SK-N-SH (cell line): Measurements from ENCODE around the gene GALNT18. TPM values are rescaled to one million over a fixed set of nuclear protein-coding genes. Genes with fewer than 3 reads are reported as not detected.

Experiments used
- CTCF ChIA-PET: fragments of 300-600, 350-600 bp; formaldehyde crosslinking; extraction: SDS; loops from one replicate; lab custom pipeline; 2021; lab: Yijun Ruan, JAX
- POLR2A ChIA-PET: fragments of 350-600 bp; sonication (Branson Sonifier 250); formaldehyde crosslinking; extraction: SDS; loops from one replicate; lab custom pipeline; 2020; ENCODE audit warnings: antibody characterized with exemption, inconsistent platforms; lab: Yijun Ruan, JAX
- DNase-seq: peaks from one replicate; pipeline ENCODE4 v3.0.0; 2012
- H2AFZ ChIP-seq: fragments of 200-600 bp; sonication (generic); 2 replicates; pipeline ENCODE4 v1.8.1; 2016; ENCODE audit warnings: antibody characterized with exemption, mild to moderate bottlenecking, low read depth
- H3F3A ChIP-seq: fragments of 200-600 bp; sonication (generic); replicated peaks from 2 replicates; pipeline ENCODE3; 2016; ENCODE audit warnings: antibody characterized with exemption, mild to moderate bottlenecking; ENCODE audit not compliant: insufficient read depth
- H3K27ac ChIP-seq, 2 experiments: fragments of 200-500 bp in 1 of 2; fragments of 200-600 bp in 1 of 2; sonication (Bioruptor generic) in 1 of 2; sonication (generic), shearing (Covaris generic) in 1 of 2; 2 replicates each; pipeline versions ENCODE4 v1.5.1 to v1.6.1; 2014 to 2016; ENCODE audit warnings: low read depth in 2 of 2, inconsistent platforms in 1 of 2, low read length in 1 of 2, mild to moderate bottlenecking in 1 of 2, mixed read lengths in 1 of 2
- H3K27me3 ChIP-seq: fragments of 200-600 bp; sonication (generic), shearing (Covaris generic); 2 replicates; pipeline ENCODE4 v1.6.1; 2016; ENCODE audit warnings: mixed run types; ENCODE audit not compliant: insufficient read depth
- H3K36me3 ChIP-seq, 2 experiments: fragments of 200-500 bp in 1 of 2; fragments of 200-600 bp in 1 of 2; sonication (Bioruptor generic) in 1 of 2; sonication (generic) in 1 of 2; replicated peaks in 1 of 2; 2 replicates each; pipeline versions ENCODE3 to v1.5.1; 2014 to 2016; ENCODE audit warnings: low read length in 1 of 2, mild to moderate bottlenecking in 1 of 2; ENCODE audit not compliant: insufficient read depth in 2 of 2, control insufficient read depth in 1 of 2
- H3K4me1 ChIP-seq, 2 experiments: fragments of 200-500 bp in 1 of 2; fragments of 200-600 bp in 1 of 2; sonication (Bioruptor generic) in 1 of 2; sonication (generic), shearing (Covaris generic) in 1 of 2; 2 replicates each; pipeline versions ENCODE4 v1.5.1 to v1.6.1; 2014 to 2016; ENCODE audit warnings: low read depth in 1 of 2, low read length in 1 of 2, mixed run types in 1 of 2; ENCODE audit not compliant: insufficient read depth in 2 of 2, control insufficient read depth in 1 of 2
- H3K4me2 ChIP-seq: fragments of 200-600 bp; sonication (generic), shearing (Covaris generic); 2 replicates; pipeline ENCODE4 v1.6.1; 2017; ENCODE audit warnings: mixed run types
- H3K4me3 ChIP-seq, 2 experiments: fragments of 200-500 bp in 1 of 2; fragments of 200-600 bp in 1 of 2; sonication (Bioruptor generic) in 1 of 2; sonication (generic), shearing (Covaris generic) in 1 of 2; 2 replicates each; pipeline versions ENCODE4 v1.5.1 to v1.8.1; 2014 to 2016; ENCODE audit warnings: low read depth in 2 of 2, inconsistent platforms in 1 of 2, low read length in 1 of 2, mild to moderate bottlenecking in 1 of 2, mixed read lengths in 1 of 2, moderate library complexity in 1 of 2
- H3K79me2 ChIP-seq: fragments of 200-600 bp; sonication (generic); 2 replicates; pipeline ENCODE4 v1.8.1; 2017; ENCODE audit warnings: mild to moderate bottlenecking; ENCODE audit not compliant: insufficient read depth
- H3K9ac ChIP-seq: fragments of 200-600 bp; sonication (generic); 2 replicates; pipeline ENCODE4 v1.6.1; 2017; ENCODE audit warnings: mixed run types
- H3K9me2 ChIP-seq: fragments of 200-600 bp; sonication (generic); 2 replicates; pipeline ENCODE4 v1.6.1; 2017; ENCODE audit warnings: mixed run types
- H3K9me3 ChIP-seq: fragments of 200-600 bp; sonication (generic); 2 replicates; pipeline ENCODE4 v1.6.1; 2017; ENCODE audit warnings: mixed run types, mild to moderate bottlenecking, moderate library complexity
- H4K20me1 ChIP-seq: fragments of 200-600 bp; sonication (generic); 2 replicates; pipeline ENCODE4 v1.6.1; 2017; ENCODE audit warnings: mild to moderate bottlenecking, mixed run types; ENCODE audit not compliant: insufficient read depth
- CHD2 ChIP-seq: fragments of 150-350 bp; IDR thresholded peaks from 2 replicates; pipeline ENCODE4 v1.6.1; 2018; ENCODE audit warnings: low read length; ENCODE audit not compliant: partially characterized antibody
- EP300 ChIP-seq, 2 experiments: IDR thresholded peaks; 2 replicates each; pipeline versions ENCODE4 v1.4.0 to v1.6.1; 2012; ENCODE audit warnings: borderline replicate concordance in 1 of 2, low read depth in 1 of 2, low read length in 1 of 2
- FOSL2 ChIP-seq: IDR thresholded peaks from 2 replicates; pipeline ENCODE4 v1.4.0; 2012; ENCODE audit warnings: low read depth, mild to moderate bottlenecking, moderate library complexity, borderline replicate concordance
- FOXJ3 ChIP-seq: sonication (generic); formaldehyde crosslinking; IDR thresholded peaks from 2 replicates; pipeline ENCODE4 v1.5.1; 2020; ENCODE audit warnings: mild to moderate bottlenecking, missing genetic modification reagents
- FOXM1 ChIP-seq: IDR thresholded peaks from 2 replicates; pipeline ENCODE4 v1.4.0; 2012; ENCODE audit warnings: low read depth, mild to moderate bottlenecking
- GABPA ChIP-seq: IDR thresholded peaks from 2 replicates; pipeline ENCODE4 v1.4.0; 2012; ENCODE audit warnings: low read depth, mild to moderate bottlenecking
- IRF3 ChIP-seq: fragments of 150-350 bp; IDR thresholded peaks from 2 replicates; pipeline ENCODE4 v1.6.1; 2016; ENCODE audit warnings: mild to moderate bottlenecking, low read depth, low read length
- MAX ChIP-seq: IDR thresholded peaks from 2 replicates; pipeline ENCODE4 v1.4.0; 2012; ENCODE audit warnings: low read depth
- MEF2A ChIP-seq: IDR thresholded peaks from 2 replicates; pipeline ENCODE4 v1.4.0; 2012; ENCODE audit warnings: low read depth, borderline replicate concordance
- NFIC ChIP-seq: IDR thresholded peaks from 2 replicates; pipeline ENCODE4 v1.4.0; 2012; ENCODE audit warnings: borderline replicate concordance
- PBX3 ChIP-seq: IDR thresholded peaks from 2 replicates; pipeline ENCODE4; 2012
- RAD21 ChIP-seq: IDR thresholded peaks from 2 replicates; pipeline ENCODE4 v1.6.1; 2012; ENCODE audit warnings: mild to moderate bottlenecking, low read length
- RXRA ChIP-seq: IDR thresholded peaks from 2 replicates; pipeline ENCODE4 v1.4.0; 2012; ENCODE audit warnings: low read depth, mild to moderate bottlenecking, borderline replicate concordance
- USF2 ChIP-seq: fragments of 150-350 bp; IDR thresholded peaks from 2 replicates; pipeline ENCODE4 v1.6.1; 2017; ENCODE audit warnings: antibody characterized with exemption, low read length, low read depth, borderline replicate concordance
- WGBS: methylation state at CpG from one replicate; pipeline ENCODE4 v1.1.6; 2017; ENCODE audit warnings: low lambda C conversion rate; 5-methylcytosine and 5-hydroxymethylcytosine counted together
- polyA plus RNA-seq, 3 experiments: library from polyadenylated mRNA; depleted of rRNA; stranded (reverse); fragments of >200 nt; gene quantifications; 2 replicates each; pipeline ENCODE4 v1.2.3, GENCODE V29; 2012

GALNT18 gene
- polyA plus RNA-seq, 1 of the 3 experiments (the other 2 are of a cell fraction), result 0.64 TPM

- TF ChIP-seq IRF3, result no peak
- TF ChIP-seq, all 33 proteins: peak for 0
Observed at GRCh38 chr11:11662578-11662977, 40.8 kb upstream of the GALNT18 start (continued).

- Histone ChIP-seq H3K4me2 (no peak overlapping the region), H3K9me2 (no peaks in the 10 kb centered on the region), H3K27ac (no peak overlapping the region), H3K4me3 (no peak overlapping the region), H3K9ac (no peak overlapping the region), H3K9me3 (no peaks in the 10 kb centered on the region), H3K4me1 (peaks cover 0 to 9% of the 10 kb centered on the region in 2 experiments; a peak in 1 of 4 replicates), H3K27me3 (0 out of 2 replicates have a peak, but pooled peaks cover 7% of the 10 kb centered on the region), H3K36me3 (no peaks in the 10 kb centered on the region), H3K79me2 (no peaks in the 10 kb centered on the region), H3F3A (no peaks in the 10 kb centered on the region), H4K20me1 (no peaks in the 10 kb centered on the region), H2AFZ (no peak overlapping the region)
- TF ChIP-seq MEF2A, result no peak
- no peak for TF ChIP-seq EP300 (IDR thresholded peaks at IDR 0.05; ENCODE audit: borderline replicate concordance in 1 of 2, low read depth in 1 of 2, low read length in 1 of 2)
- no peak for TF ChIP-seq FOXJ3
- TF ChIP-seq RXRA, result no peak
- TF ChIP-seq FOSL2, result no peak
- TF ChIP-seq CHD2, result no peak
- no peak for TF ChIP-seq MAX
- ChIA-PET CTCF (interaction anchor here (1.3 kb wide), 1 partner anchor 126 kb away, joined by 4 read pairs; no protein-coding TSS in a partner anchor), POLR2A (no interaction called here)
- no peak for DNase-seq
- 26% methylated on average over 4 of the region's 9 CpGs for WGBS
Observed at GRCh38 chr11:11661326-11662040, 39.7 kb upstream of the GALNT18 start.

GRCh38 chr11:11660363-11660740 lies 38.5 kb upstream of the GALNT18 start:
- ChIA-PET POLR2A (no interaction called here), CTCF (interaction anchor here (1.6 to 4.7 kb wide), 2 partner anchors 9 to 13 kb away, joined by 3 to 23 read pairs; no protein-coding TSS in a partner anchor)
- 37% methylated on average over 2 of the region's 3 CpGs for WGBS
- Histone ChIP-seq H3K27me3 (0 out of 2 replicates have a peak, but pooled peaks cover 7% of the 10 kb centered on the region), H3K9me3 (no peaks in the 10 kb centered on the region), H3K4me1 (peaks cover 0 to 9% of the 10 kb centered on the region in 2 experiments; a peak in 1 of 4 replicates), H3K9me2 (no peaks in the 10 kb centered on the region), H2AFZ (no peak overlapping the region), H3K4me2 (no peak overlapping the region), H3K36me3 (no peaks in the 10 kb centered on the region), H3K27ac (no peak overlapping the region), H4K20me1 (no peaks in the 10 kb centered on the region), H3K4me3 (no peak overlapping the region), H3K79me2 (no peaks in the 10 kb centered on the region), H3K9ac (no peak overlapping the region), H3F3A (no peaks in the 10 kb centered on the region)
- DNase-seq, result no peak
- TF ChIP-seq PBX3, result no peak
- no peak for TF ChIP-seq RAD21
- TF ChIP-seq USF2, result no peak
- no peak for TF ChIP-seq FOXM1
- TF ChIP-seq GABPA, result no peak
- no peak for TF ChIP-seq NFIC
